HEK293 (cell line): ENCODE results near the gene VAV3.

ENCODE experiments used
- CTCF ChIP-seq: fragments of 450-650 bp; formaldehyde crosslinking; IDR thresholded peaks from 2 replicates; pipeline ENCODE4 v1.5.1; 2016; ENCODE audit warnings: missing biosample characterization, missing genetic modification characterization
- REST ChIP-seq: fragments of 450-650 bp; formaldehyde crosslinking; IDR thresholded peaks from 2 replicates; pipeline ENCODE4 v1.5.1; 2016; ENCODE audit warnings: missing biosample characterization, missing genetic modification characterization
- SALL2 ChIP-seq: fragments of 450-650 bp; formaldehyde crosslinking; IDR thresholded peaks from 2 replicates; pipeline ENCODE4 v1.5.0; 2017; ENCODE audit warnings: missing biosample characterization, mild to moderate bottlenecking, missing genetic modification characterization, borderline replicate concordance
- SCRT2 ChIP-seq: fragments of 450-650 bp; formaldehyde crosslinking; IDR thresholded peaks from 2 replicates; pipeline ENCODE4 v1.5.1; 2016; ENCODE audit warnings: missing biosample characterization, missing genetic modification characterization
- ZBTB20 ChIP-seq: fragments of 450-650 bp; formaldehyde crosslinking; IDR thresholded peaks from 2 replicates; pipeline ENCODE4 v1.5.1; 2016; ENCODE audit warnings: missing biosample characterization, missing genetic modification characterization
- ZNF18 ChIP-seq: fragments of 450-650 bp; formaldehyde crosslinking; IDR thresholded peaks from 2 replicates; pipeline ENCODE4 v1.5.1; 2016; ENCODE audit warnings: missing biosample characterization, missing genetic modification characterization
- ZNF2 ChIP-seq: fragments of 450-650 bp; formaldehyde crosslinking; IDR thresholded peaks from 2 replicates; pipeline ENCODE4 v1.5.1; 2016; ENCODE audit warnings: missing biosample characterization, missing genetic modification characterization
- ZNF449 ChIP-seq: fragments of 450-650 bp; formaldehyde crosslinking; IDR thresholded peaks from 2 replicates; pipeline ENCODE4 v1.5.1; 2017; ENCODE audit warnings: missing biosample characterization, mild to moderate bottlenecking, missing genetic modification characterization, moderate library complexity

GRCh38 chr1:107802654-107803053 is 162.3 kb downstream of the VAV3 start:
- TF ChIP-seq ZNF18 (tag by site-specific recombination) (no peak), SCRT2 (tag by site-specific recombination) (no peak), SALL2 (no peak), ZNF2 (tag by site-specific recombination) (no peak), REST (no peak), CTCF (tag by site-specific recombination) (no peak), ZBTB20 (no peak), ZNF449 (tag by site-specific recombination) (no peak)
